HG03039 (cell line): ENCODE measurements around the gene RPL27A.

Source experiments
- ATAC-seq: cut with Tn5 transposase; IDR thresholded peaks from one replicate; pipeline ENCODE4 v1.9.1; 2021; ENCODE audit warnings: mild to moderate bottlenecking, moderate library complexity; ENCODE audit not compliant: unreplicated experiment

RPL27A gene

GRCh38 chr11:8720352-8720751 is 37.8 kb downstream of the RPL27A start:
- no peak for ATAC-seq

- ATAC-seq = no peak
Observed at GRCh38 chr11:8720868-8721608, 38.4 kb downstream of the RPL27A start.

GRCh38 chr11:8721609-8722500 is 39.3 kb downstream of the RPL27A start:
- ATAC-seq = no peak

DNA sequence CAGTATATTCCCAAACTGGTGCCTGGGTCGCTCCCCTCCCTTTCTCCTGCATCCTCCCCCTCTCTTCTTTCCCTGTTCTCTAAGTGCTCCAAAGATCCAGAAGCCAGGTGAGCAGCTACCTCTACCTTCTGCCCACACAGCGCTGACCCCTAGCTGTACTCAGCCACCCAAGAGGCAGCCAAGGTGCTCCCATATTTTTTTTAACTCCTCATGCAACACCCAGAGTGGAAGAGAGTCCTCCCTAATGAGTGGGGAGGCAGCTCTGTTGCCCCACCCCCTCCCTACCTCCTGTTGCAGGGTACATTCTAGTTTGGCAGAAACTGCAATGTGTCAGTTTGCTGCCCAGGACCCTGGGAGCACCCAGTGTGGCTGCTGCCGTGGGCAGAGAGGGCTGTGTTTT is 40.2 kb downstream of the RPL27A start:
- ATAC-seq = no peak

DNA sequence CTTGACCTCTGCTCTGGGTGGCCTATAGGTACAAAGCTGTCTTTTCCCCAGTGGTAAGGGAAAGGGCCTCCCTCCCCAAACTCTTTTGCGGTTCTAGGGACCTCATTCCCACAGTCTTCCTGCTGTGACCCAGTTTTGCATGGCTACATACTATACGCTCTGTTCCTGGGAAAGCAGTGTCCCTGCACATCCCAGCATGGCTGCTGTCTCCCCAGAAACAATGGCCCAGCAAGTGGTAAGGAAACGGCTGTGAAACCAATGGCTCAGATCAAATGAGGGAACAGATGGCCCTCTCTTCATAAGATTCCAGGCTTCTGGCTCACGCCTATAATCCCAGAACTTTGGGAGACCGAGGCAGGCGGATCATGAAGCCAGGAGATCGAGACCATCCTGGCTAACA is 41.1 kb downstream of the RPL27A start:
- ATAC-seq = no peak

DNA sequence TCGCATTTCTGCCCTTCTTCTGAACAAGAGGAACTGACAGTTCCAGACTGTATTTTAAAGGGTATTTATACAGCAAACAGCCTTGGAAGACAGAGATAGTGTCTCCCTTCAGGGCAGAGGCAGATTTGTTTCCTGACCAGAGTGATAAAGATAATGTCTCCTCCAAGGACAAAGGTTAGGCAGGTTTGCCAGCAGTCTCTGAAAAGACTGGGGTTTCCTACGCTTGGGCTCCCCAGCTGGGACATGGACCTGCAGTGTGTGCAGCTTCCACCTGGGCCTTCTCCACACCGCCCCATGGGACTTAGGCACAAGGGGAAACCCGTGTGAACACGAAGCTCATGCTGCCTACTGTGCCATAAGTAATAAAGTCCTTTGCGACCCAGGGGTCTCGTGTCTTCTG is 42.1 kb downstream of the RPL27A start:
- no peak for ATAC-seq

GRCh38 chr11:8726395-8726794 is 43.8 kb downstream of the RPL27A start:
- no peak for ATAC-seq

GRCh38 chr11:8728563-8728962 is 46.0 kb downstream of the RPL27A start:
- no peak for ATAC-seq

DNA sequence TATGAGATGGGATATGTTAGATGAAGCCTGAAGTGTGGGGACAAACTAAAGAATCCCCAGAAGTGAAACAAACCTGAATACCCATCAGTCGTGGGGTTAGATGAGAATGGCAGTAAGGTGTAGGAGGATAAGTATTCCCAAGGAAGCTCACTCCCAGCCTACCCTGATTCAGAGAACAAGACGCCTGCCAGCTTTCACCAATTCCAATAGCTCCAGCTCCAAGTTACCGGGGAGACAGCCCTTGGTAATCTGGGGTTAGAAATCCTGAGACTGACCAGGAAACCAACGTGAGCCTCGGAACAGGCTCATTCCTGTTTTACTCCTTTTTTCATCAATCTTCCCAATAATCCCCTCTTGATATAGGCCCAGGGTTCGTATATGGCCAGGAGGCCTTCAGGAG is 46.5 kb downstream of the RPL27A start:
- no peak for ATAC-seq

DNA sequence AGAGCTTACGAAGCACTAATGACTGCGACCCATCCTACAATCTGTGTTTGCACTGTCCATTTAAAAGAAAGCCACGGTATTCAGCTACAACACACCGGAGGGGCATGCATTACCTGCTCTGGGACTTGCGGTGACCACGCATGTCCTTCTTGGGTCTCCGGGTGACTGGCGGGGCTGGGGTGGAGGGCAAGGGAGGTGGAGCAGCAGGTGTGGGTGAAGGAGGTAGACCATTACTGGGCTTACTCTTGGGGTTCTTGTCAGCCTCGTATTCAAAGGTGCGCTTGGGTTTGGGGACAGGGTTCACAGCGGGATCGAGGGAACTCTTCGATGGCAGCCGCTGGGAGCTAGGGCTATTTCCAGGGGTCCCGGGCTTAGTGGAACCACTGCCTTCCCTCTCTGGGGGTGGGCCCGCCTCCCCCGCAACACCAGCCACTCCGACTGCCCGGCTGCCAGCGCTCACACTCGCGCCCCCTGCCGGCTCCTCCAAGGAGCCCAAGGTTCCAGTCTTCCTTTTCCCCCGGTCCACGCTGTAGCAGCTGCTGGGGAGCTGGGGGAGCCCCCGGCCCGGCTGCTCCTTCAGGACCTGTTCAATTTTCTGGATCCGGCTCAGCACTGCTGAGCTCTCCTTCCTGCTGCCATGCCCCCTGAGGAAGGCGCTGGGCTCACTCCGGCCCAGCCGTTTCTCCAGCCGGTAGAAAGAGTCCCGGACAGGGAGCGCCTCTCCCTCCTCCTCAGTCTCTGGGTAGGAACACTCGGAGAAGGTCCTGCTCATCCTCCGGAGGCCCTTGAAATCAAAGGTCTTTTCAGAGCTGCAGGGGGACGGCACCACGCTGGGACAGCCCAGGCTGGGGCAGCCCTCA is 47.5 kb downstream of the RPL27A start:
- no peak for ATAC-seq

DNA sequence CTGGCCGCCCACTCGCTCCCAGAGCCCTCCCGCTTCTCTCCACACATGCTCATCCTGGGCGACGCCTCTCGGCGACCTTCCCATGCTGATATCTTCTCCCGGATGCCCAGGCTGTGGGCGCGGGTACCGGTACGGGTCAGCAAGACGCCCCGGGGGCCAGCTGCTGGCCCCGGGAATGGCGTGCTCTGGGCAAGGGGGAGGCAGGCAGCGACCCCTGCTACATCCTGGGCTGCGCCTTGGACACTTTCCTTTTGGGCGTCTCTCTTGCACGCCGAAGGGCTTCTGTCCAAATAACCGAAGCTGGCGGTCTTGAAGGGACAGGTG is 48.1 kb downstream of the RPL27A start:
- ATAC-seq = no peak

- ATAC-seq = no peak
Observed at GRCh38 chr11:8731647-8732323, 49.2 kb downstream of the RPL27A start.

DNA sequence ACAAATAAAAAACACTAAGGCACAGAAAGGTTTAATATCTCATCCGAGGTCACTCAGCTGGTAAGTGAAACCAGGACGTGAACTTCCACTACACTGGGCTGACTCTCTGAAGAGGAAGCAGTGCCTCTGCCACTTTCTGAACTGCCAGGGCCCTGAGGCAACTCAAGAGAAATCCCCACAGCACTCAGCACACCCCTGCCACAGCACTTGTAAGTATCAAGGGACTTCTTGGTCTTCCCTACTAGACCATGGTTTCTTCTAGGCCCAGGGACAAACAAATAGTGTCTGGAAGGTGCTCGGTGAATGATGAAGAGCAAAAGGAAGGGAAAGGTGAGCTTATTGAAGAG is 49.7 kb downstream of the RPL27A start:
- ATAC-seq = no peak

GRCh38 chr11:8732748-8733241 is 50.2 kb downstream of the RPL27A start:
- no peak for ATAC-seq

- no peak for ATAC-seq
Observed at GRCh38 chr11:8733852-8734251, 51.3 kb downstream of the RPL27A start.

GRCh38 chr11:8735094-8735493 is 52.5 kb downstream of the RPL27A start:
- no peak for ATAC-seq

DNA sequence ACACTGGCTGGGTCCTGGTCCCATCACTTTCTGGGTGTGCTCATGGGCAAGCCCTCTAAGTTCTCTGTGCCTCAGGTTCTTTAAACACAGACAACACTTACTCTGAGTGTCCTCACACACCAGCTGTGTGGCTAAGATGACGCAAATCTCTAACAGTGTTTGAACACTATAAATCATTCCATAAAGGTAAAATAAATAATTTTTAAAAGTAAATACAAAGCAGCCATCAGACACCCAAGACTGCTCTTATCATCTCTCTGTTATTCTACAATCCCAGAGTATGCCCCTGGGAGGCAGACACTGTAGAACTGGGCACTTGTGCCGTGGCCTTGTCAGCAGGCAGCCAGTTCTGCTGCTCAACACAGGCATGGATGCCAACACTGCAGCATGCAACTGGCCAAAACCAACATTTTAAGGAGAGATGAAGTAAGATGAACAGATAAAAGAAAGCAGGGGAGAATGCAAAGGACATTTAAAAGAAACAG is 56.8 kb downstream of the RPL27A start:
- no peak for ATAC-seq
